NCI-H128 (cell line): Measurements from ENCODE around the gene ALDH18A1.

Experiments used
- DNase-seq: peaks from one replicate; lab custom pipeline; 2025; ENCODE audit not compliant: unreplicated experiment; lab: John Stamatoyannopoulos, UW

Gene ALDH18A1

DNA sequence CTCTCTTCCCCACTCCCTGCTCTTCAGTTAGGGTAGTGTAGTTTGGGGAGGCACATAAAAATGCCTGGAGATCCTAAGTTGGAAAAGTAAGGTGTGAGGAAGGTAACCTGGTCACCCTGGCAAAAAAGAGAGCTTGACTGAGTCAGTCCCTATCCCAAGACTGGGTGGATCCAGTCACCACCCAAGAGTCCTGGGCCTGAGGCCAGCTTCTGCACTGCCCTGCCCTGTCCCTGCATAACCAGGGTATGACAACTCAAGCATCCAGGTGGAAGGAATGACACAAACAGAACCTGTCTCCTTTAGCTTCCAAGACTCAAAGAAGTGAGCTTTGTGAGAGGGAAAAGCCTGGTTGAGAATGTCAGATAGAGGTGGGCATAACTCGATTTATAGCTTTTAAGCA, 68.5 kb downstream of the ALDH18A1 start:
- DNase-seq: no peak

DNA sequence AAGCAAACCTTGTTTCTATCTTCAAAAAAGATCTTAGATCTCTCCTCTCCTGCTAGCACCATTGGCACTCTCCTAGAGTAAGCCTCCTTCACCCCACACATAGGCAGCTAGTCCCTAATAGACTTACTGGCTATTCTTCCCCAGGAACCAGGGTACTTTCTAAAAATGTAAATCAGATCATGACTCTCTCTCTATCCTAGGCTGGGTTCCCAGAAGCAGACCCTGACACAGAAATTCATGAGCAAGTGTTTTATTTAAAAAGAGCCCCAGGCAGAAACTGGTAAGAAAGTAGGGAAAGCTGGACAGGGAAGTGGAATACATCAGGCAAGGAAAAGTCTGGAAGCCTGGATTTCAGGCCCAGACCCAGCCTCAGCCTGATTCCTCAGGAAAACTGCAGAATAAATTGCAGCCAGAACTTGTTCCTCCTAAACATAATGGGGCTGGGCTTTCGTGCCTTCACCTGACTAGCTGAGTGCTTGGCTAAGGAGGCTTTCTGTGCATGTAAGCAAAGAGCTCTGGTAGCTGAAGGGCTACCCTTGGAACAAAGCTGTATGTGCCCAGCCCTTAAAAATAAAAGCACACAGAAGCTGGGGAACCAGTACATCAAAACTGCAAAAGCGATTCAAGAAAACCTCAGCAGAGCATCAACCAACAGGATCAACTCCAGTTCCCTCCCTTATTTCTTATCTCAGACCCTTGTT, 76.5 kb downstream of the ALDH18A1 start:
- no peak for DNase-seq

DNA sequence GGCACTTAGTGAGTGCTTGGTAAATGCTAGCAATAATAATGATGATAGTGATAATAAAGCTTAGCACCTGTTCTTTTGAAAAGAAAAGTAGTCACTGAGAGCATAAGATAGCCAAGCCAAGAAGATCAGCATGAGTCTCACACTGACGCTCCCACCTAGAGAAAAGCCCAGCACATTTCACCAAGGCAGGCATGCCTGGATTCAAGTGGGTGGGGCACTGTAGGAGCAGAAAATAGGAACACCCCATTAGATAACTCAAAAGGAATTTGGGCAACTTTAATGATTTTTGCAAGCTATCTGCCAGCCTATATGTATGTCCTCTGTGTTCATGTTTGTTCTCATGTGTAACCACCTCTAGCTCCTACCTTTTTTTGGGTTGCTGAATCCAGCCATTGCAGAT, 77.2 kb downstream of the ALDH18A1 start:
- no peak for DNase-seq

DNA sequence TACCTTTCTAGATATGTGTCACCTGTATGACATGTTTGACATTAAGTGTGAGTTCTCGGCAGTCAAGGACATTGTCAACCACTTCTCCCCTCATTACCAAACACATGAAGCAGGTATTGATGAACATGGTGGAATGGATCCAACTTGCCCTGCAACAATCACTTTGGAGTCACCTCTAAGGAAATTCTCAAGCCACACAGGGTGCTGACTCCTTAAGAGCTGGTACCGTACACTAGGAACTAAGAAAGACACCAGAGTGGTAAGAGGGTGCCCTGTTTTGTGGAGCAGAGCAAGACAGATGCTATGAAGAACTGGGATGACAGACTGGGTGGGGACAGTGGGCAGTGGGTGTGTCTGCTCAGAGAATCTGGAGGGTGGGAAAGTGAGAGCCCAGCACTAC, 77.9 kb downstream of the ALDH18A1 start:
- no peak for DNase-seq

DNA sequence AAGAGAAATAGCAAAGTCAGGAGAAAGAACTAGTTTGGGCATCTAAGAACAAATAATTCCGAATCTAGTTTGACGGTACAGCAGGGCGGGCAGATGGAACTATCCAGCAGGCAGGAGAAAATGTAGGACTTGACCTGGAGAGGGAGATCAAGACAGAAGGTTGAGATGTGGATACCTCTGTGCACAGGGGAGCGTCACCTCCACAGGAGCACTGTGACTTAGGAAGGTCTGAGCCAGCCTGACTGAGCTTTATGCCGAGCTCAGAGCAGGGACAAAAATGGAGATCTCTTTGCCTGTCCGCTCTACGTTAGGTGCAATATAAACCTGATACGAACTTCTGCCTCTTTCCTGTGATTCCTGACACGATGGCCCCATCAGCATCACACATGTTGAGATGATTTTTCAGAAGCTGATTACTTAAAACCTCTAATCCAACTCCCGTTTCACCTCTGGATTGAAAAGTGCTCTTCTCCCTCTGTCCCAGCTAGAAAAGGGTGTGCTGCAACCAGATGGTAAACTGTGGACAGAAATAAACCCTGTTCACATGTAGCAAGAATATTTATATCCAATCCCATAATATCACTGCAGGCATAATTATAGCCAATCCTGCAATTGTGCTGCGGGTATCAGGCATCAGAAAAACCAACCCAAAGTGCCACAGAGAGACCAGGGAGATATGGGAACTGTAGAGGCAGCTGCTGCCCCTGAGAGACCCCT, 81.7 kb downstream of the ALDH18A1 start:
- no peak for DNase-seq

DNA sequence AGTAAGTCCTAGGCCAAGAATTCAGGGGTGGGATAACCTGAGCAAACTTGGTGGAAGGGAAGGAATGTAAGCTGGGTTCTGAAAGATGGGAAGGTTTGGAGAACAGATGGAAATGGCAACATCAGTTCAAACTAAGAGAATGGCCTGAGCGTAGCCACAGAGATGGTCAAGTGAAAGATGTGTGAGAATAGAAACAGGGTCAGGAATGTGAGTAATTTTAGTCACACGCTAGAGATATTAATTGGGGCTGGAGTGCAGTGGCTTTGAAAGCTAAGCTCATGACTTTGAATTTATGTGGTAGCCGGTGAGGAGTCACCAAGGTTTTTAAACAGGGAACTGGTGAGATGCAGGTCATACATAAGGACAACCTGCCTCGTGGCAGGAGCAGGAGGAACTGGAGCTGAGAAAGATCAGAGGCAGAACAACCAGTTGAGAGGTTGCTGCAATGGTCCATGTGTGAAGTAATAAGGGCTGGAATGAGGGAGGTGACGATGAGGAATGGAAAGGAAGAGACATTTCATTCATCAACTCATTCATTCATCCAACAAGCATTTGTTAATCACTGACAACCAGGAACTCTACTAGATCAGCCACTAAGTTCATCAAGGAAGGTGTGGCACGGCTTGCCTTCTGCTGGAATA, 82.4 kb downstream of the ALDH18A1 start:
- DNase-seq: no peak

DNA sequence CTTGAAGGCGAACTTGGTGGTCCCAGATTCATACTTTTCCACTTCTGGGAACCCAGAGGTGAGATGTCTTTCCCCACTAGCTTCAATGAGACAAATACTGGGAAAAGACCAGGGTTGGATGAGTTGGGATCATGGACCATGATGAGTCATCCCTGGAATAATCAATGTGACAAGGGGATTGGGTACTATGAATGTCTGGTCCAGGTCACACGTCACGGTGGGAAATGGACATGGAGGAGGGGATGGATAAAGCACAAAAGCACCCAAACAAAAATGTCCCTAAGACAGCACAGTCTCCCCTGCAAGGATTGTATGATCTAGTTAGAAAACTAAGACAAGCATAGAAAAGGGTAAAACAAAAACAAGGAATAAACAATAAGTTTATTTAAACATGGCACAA, 83.0 kb downstream of the ALDH18A1 start:
- DNase-seq: no peak

DNA sequence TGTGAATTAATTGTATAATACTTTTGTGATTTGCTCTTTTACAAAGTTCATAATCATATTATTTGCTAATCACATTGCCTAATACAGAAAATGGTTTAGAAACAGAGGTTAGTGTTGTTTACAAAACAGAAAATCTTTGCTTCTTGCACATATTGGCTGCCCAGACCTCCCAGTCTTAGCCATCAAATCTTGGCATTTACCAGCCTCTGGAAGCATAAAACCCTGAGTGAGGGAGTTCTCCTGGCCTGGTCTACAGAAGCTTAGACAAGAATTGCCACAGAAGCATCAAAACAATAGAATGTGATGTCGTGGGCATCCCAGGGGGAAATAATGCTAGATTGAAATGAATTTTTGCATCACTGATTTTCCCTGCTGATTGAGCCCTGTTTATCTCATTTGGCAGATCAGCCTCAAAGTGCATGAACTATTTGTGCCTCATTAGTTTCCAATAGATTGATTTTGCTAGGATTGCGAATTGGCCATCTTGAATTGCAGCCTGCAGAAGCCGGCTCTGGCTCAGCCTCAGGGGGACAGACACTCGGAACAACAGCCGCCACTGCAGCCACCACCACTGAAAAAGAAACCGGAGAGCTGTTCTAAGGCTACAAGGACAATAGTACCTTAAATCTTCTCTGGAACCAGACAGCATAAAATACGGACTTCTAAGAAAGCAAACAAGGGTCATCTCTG, 84.2 kb downstream of the ALDH18A1 start:
- DNase-seq: no peak

DNA sequence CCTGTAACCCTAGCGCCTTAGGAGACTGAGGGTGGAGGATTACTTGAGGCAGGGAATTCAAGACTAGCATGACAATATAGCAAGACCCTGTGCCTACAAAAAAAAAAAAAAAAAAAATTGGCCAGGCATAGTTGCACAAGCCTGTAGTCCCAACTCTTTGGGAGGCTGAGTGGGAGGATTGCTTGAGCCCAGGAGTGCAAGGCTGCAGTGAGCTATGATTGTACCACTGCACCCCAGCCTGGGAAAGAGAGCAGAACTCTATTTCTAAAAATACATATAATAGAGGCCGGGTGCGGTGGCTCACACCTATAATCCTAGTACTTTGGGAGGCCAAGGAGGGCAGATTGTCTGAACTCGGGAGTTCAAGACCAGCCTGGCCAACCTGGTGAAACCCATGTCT, 85.1 kb downstream of the ALDH18A1 start:
- no peak for DNase-seq

DNA sequence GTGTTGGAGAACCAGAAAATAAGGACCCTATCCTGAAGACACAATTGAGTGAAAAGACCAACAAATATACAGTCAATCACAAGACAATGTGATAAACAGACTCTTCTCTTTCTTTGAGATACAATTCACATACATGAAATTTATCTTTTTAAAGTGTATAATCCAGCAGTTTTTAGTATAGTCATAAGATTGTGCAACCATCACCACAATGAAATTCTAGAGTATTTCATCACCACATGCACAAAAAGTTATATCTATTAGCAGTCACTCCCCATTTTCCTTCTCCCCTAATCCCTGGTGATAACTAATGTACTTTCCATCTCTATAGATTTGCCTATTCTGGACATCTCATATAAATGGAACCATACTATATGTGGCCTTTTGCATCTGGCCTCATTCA, 87.1 kb downstream of the ALDH18A1 start:
- DNase-seq: no peak

DNA sequence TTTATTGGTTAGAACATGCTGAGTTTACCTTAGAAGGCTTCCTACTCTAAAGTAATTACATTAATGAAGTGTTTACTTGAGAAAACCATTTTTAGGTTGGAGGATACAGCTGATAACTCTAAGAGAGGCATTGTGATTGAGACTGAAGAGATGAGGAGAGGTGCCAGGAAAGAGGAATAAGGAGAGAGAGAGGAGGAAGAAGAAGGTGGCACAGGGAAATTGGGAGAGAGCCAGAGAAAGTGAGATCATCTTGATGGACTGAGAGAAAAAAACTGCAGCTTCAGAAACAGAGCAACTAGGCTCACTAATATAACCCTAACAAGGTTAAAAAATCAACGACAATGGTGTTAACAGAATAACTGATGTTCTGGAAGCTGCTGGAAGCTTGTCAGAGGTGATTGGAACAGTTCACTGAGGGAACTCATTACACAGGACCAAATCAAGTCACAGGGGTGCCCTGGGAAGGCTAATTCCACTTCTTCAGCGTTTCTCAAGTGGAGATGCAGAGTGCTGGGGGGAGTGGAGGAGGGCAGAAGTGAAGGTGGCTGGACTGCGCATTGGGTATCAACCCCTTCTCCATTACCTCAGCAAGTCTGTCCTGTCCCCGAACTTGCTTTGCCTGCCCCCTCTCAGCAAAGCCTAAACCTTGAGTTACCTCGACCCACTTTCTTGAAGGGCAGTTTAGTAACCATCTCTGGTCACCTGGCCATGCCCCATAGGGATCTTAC, 88.4 kb downstream of the ALDH18A1 start:
- DNase-seq: no peak

DNA sequence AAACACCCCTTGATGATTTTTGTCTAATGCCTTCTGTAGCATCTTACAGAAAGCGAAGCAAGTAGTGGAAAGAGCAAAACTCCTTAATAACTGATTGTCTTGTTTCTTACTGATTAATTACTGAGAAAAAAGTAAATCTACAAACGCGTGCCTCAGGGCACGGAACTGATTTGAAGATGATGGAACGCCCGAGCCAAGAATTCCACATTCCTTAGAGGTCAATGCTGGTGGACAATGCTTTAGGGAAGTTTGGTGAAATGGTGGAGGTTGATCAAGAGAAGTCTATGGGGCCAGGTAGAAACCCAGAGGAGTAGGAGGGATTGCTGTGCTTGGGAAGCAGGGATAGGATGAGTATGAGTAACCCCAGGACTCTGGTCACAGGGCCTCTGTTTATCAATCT, 90.4 kb downstream of the ALDH18A1 start:
- no peak for DNase-seq

DNA sequence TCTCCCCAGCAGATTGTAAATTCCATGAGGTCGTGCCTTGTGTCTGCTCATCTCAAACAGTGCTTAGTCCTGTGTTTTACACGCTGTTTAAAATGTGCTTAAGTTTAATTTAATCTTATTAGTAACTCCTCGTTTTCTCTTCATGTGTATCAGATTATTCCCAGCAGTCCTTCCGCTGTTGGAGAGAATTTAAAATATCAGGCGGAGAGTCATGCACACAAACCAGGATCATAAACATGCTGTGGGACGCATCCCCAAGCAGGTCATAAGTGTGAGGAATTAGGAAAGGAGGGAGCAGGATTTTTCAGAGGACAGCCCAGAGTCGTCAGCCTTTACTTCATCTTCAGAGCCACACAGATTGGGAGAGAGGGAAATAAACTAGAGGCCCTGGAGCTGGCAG, 91.2 kb downstream of the ALDH18A1 start:
- DNase-seq: no peak

DNA sequence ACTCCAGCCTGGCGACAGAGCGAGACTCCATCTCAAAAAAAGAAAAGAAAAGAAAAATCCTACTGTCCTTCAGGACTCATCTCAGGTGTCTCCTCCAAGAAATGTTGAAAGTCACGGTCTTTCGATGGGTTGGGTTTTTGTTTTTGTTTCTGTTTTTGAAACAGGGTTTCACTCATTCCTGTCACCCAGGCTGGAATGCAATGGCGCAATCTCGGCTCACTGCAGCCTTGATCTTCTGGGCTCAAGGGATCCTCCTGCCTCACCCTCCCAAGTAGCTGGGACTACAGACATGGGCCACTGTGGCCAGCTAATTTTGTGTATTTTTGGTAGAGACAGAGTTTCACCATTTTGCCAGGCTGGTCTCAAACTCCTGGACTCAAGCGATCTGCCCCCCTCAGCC, 92.2 kb downstream of the ALDH18A1 start:
- no peak for DNase-seq

DNA sequence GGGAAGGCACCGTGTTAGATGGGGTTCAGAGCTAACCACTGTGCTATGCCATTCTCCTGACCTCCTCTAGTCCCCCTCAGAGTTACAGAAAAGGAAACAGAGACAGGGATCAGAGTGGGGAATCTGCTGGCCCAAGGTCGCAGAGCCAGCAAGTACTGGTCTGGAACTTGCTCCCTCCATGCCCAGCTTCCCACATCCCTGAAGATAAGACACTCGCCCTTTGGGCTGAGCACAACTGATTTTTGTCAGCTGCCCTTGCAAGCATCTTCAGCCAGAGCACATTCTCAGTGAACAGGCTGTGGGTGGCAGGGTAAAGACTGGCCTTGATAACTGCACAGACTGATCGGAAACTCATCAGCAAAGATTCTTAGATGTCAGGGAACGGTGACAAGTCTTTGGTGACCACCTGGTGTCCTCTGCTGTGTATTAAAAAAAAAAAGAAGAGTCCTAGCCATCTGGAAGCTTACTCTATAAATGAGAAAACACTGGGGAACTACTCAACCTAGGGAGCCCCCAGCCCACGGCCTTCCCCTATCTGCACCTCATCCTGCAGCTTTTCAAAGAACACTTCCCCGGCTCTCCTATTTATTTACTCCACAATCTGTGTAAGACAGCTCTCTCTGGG, 94.1 kb downstream of the ALDH18A1 start:
- no peak for DNase-seq

DNA sequence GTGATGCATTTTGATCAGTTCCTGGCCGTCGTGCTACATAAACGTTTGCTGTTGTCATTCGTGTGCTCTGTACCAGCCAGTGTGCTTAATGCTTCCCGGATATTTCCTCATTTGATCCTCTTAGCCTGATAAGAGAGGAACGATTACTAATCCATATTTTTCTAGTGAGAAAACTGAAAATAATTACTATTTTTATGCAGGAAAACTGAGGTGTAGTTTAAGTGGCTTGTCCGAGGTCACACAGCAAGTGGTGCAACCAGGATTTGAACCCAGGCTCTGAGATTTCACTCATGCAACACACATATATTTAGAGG, 94.7 kb downstream of the ALDH18A1 start:
- no peak for DNase-seq

DNA sequence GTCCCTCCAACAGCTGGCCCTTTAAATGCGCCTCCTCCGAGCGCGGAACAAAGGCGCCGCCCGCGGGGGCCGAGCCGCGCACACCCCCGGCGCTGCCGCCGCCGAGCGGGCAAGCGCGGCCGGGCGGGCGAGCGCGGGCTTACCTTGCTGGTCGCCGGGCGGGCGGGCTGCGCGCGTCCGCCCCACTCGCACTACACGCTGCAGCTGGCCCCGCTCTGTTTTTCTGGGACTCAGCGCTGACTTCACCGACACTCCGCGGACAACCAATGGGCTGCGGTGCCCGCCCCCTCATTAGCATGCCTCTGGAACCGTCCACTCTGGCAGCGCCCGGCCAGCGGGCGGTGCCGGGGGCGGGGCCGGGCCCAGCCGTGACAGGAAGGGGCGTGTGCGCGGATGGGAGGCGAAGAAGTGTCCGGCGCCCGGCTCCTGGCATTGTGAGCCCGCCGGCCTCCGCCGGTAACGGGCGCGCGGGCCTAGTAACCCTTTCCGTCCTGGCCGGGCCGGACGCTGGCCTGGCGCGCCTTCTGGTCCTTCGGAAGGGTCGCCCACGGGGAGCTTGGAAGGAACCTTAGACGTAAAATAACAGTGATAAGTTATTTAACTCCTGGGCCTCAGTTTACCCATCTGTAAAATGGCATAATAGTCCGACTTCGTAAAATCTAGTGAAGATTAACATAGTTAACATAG, 95.2 kb downstream of the ALDH18A1 start, which contains the start of gene SORBS1:
TSS of gene SORBS1 (minus strand) at position 195 of the 687 bp plus-strand sequence. CDS start 120,236 bp downstream, outside the sequence.
- DNase-seq: peak; percentile 81

DNA sequence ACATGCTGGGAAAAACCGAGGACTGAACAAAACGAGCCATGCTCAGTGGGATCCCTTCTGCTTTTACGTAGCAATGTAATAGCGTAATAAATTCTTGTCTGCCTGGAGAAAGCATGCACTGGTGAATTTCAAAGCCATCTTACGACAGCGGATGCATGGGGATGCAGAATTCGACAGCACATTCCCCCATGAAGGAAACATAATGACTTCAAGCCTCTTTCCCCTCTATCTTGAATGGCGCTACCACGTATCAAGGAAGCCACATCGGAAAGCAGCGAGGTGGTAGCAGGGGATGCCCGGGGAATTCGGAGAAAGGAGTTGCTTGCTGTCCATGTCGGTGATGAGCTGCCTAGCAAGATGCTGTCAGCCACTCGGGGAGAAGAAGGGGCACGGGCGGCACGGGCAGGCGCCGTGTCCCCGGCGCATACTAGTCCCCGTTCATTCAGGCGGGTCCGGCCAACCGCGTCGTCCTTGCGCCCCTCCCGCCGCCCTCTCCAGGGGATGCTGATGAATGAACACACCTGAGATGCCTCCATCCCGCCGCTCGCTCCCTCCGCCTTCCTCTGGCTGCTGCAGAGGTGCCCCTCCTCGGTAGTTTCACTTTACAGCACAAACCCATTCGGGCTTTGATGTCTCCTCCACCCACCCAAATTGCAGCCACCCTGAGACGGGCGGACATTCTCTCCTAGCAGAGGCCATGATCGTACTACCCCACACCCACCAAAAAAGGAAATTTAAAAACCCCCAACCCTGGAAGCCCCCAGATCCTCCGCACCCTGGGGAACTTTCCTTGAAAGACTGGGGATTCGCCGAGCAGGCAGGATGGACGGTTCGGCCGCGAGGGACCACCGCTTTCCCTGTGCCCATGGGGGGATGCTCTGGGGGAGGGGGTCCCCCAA, 96.0 kb downstream of the ALDH18A1 start:
- DNase-seq: peak; percentile 5

DNA sequence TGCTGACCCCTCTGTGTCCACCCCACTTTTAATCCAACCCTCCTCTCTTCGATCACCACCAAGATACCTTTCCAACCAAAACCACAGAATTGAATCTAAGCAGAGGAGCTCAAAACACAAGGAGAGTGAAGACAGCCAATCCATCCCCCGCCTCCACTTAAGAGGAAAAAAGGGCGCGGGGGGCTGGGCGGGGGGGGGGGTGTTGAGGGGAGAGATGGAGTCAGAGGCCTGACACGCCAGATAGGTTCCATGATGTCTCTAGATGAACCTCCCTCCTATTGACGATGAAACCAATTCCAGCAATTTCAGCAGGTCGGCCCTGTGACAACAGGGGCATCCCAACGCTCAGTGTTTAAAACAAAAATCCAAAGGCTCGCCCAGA, 96.6 kb downstream of the ALDH18A1 start:
- DNase-seq: no peak
